HUES64 (cell line): ENCODE measurements around the gene TBCCD1.
"Not testable (repeated sequence)": the region's sequence is repeated elsewhere in the genome, so short reads cannot be mapped to it uniquely, and the experiment has no call there.

Source experiments
- H3K27ac ChIP-seq: 2 replicates; pipeline ENCODE4 v1.7.0; 2013; ENCODE audit warnings: low read depth, low read length, inconsistent platforms
- H3K27me3 ChIP-seq: 2 replicates; pipeline ENCODE4 v1.6.1; 2013; ENCODE audit warnings: mild to moderate bottlenecking, low read length; ENCODE audit not compliant: insufficient read depth
- H3K36me3 ChIP-seq: 2 replicates; pipeline ENCODE4 v1.6.1; 2013; ENCODE audit warnings: mild to moderate bottlenecking, low read length; ENCODE audit not compliant: insufficient read depth
- H3K4me1 ChIP-seq: 2 replicates; pipeline ENCODE4 v1.6.1; 2013; ENCODE audit warnings: mild to moderate bottlenecking, low read length, moderate library complexity; ENCODE audit not compliant: insufficient read depth
- H3K4me3 ChIP-seq: 2 replicates; pipeline ENCODE4 v1.5.1; 2013; ENCODE audit warnings: mild to moderate bottlenecking, low read length, moderate library complexity
- H3K9ac ChIP-seq: 2 replicates; pipeline ENCODE4 v1.6.1; 2013; ENCODE audit warnings: mild to moderate bottlenecking, low read depth, low read length
- H3K9me3 ChIP-seq: 2 replicates; pipeline ENCODE4 v1.6.1; 2013; ENCODE audit warnings: low read depth, low read length; ENCODE audit not compliant: insufficient read depth
- WGBS: fragments of 150-250, 120-280 bp; methylation state at CpG from one replicate; pipeline ENCODE4 v1.1.7; 2013; ENCODE audit warnings: missing lambda C conversion rate; 5-methylcytosine and 5-hydroxymethylcytosine counted together

The TBCCD1 gene

GRCh38 chr3:186577521-186577920 lies 10.4 kb upstream of the TBCCD1 start:
- Histone ChIP-seq H3K9me3 (no peaks in the 10 kb centered on the region), H3K27ac (no peak overlapping the region), H3K36me3 (peaks cover 99% of the 10 kb centered on the region), H3K27me3 (no peaks in the 10 kb centered on the region), H3K9ac (no peak overlapping the region), H3K4me3 (no peak overlapping the region), H3K4me1 (no peaks in the 10 kb centered on the region)
- 96% methylated on average over 2 of the region's 2 CpGs for WGBS

GRCh38 chr3:186571644-186572013 lies 4.5 kb upstream of the TBCCD1 start:
- peak overlapping the region; percentile 95; the same call in 1 of the 2 replicates for H3K9ac ChIP-seq
- 100% methylated on average over 1 of the region's 2 CpGs for WGBS
- H3K4me3 ChIP-seq: peak overlapping the region; percentile 90
- no peak overlapping the region for H3K27ac ChIP-seq
- H3K36me3 ChIP-seq: peaks cover 46% of the 10 kb centered on the region
- H3K4me1 ChIP-seq: 0 out of 2 replicates have a peak, but pooled peaks cover 13% of the 10 kb centered on the region
- no peaks in the 10 kb centered on the region for H3K9me3 ChIP-seq
- no peaks in the 10 kb centered on the region for H3K27me3 ChIP-seq

GRCh38 chr3:186570941-186571643 lies 4.0 kb upstream of the TBCCD1 start:
- no peaks in the 10 kb centered on the region for H3K9me3 ChIP-seq
- H3K27me3 ChIP-seq: no peaks in the 10 kb centered on the region
- peak overlapping the region; percentile 90 for H3K4me3 ChIP-seq
- 13% methylated on average over 21 of the region's 21 CpGs for WGBS
- H3K36me3 ChIP-seq: peaks cover 41% of the 10 kb centered on the region
- 0 out of 2 replicates have a peak, but pooled peaks cover 13% of the 10 kb centered on the region for H3K4me1 ChIP-seq
- peak overlapping the region; percentile 95 for H3K9ac ChIP-seq
- peak overlapping the region; percentile 76; the same call in 1 of the 2 replicates for H3K27ac ChIP-seq

GRCh38 chr3:186570096-186570940 lies 3.2 kb upstream of the TBCCD1 start, which contains the start of gene DNAJB11:
Gene DNAJB11, plus strand, starts transcription at chr3:186570720. Its CDS starts 178 bp downstream, at chr3:186570898.
- WGBS: under 1% methylated on average over 59 of the region's 59 CpGs
- Histone ChIP-seq H3K36me3 (peaks cover 33% of the 10 kb centered on the region), H3K27me3 (no peaks in the 10 kb centered on the region)

GRCh38 chr3:186569779-186570095 lies 2.6 kb upstream of the TBCCD1 start:
- WGBS: 11% methylated on average over 7 of the region's 7 CpGs
- Histone ChIP-seq H3K9ac (peak overlapping the region; percentile 82), H3K9me3 (no peaks in the 10 kb centered on the region), H3K4me3 (peak overlapping the region; percentile 90), H3K27ac (peak overlapping the region; percentile 68), H3K36me3 (peaks cover 27% of the 10 kb centered on the region), H3K27me3 (no peaks in the 10 kb centered on the region), H3K4me1 (0 out of 2 replicates have a peak, but pooled peaks cover 13% of the 10 kb centered on the region)

More at GRCh38 chr3:186570096-186570940, 3.2 kb upstream of the TBCCD1 start, which contains the start of gene DNAJB11:
- peak within 1 kb of the TSS; percentile 76 for H3K27ac ChIP-seq
- no peaks in the 10 kb centered on the region for H3K9me3 ChIP-seq
- H3K4me3 ChIP-seq: peak within 1 kb of the TSS; percentile 90
- 0 out of 2 replicates have a peak, but pooled peaks cover 13% of the 10 kb centered on the region for H3K4me1 ChIP-seq
- H3K9ac ChIP-seq: peak within 1 kb of the TSS; percentile 95

- 0 out of 2 replicates have a peak, but pooled peaks cover 13% of the 10 kb centered on the region for H3K4me1 ChIP-seq
- H3K9ac ChIP-seq: peak overlapping the region; percentile 82; the same call in 1 of the 2 replicates
- not testable (repeated sequence) for H3K9me3 ChIP-seq, H3K27me3 ChIP-seq, H3K27ac ChIP-seq
- peak overlapping the region; percentile 90 for H3K4me3 ChIP-seq
- 87% methylated on average over 11 of the region's 11 CpGs for WGBS
- peaks cover 24% of the 10 kb centered on the region for H3K36me3 ChIP-seq
Observed at GRCh38 chr3:186569361-186569760, 2.2 kb upstream of the TBCCD1 start.

GRCh38 chr3:186566772-186567071 lies 417 bp downstream of the TBCCD1 start:
- Histone ChIP-seq H3K4me3 (peak overlapping the region; percentile 94), H3K27me3 (no peaks in the 10 kb centered on the region), H3K9me3 (no peaks in the 10 kb centered on the region), H3K4me1 (0 out of 2 replicates have a peak, but pooled peaks cover 11% of the 10 kb centered on the region), H3K27ac (peak overlapping the region; percentile 73), H3K9ac (peak overlapping the region; percentile 88), H3K36me3 (0 out of 2 replicates have a peak, but pooled peaks cover 5% of the 10 kb centered on the region)
- WGBS: 1% methylated on average over 14 of the region's 14 CpGs

GRCh38 chr3:186564586-186564985 lies 2.6 kb downstream of the TBCCD1 start:
- Histone ChIP-seq H3K9me3 (no peaks in the 10 kb centered on the region), H3K27ac (no peak overlapping the region), H3K27me3 (no peaks in the 10 kb centered on the region), H3K9ac (no peak overlapping the region), H3K36me3 (0 out of 2 replicates have a peak, but pooled peaks cover 5% of the 10 kb centered on the region), H3K4me3 (no peak overlapping the region), H3K4me1 (0 out of 2 replicates have a peak, but pooled peaks cover 8% of the 10 kb centered on the region)

- H3K4me3 ChIP-seq: no peak overlapping the region
- WGBS: 93% methylated on average over 5 of the region's 5 CpGs
- no peak overlapping the region for H3K27ac ChIP-seq
- H3K9ac ChIP-seq: no peak overlapping the region
- H3K4me1 ChIP-seq: no peaks in the 10 kb centered on the region
- no peaks in the 10 kb centered on the region for H3K9me3 ChIP-seq
- H3K36me3 ChIP-seq: peaks cover 56% of the 10 kb centered on the region
- no peaks in the 10 kb centered on the region for H3K27me3 ChIP-seq
Observed at GRCh38 chr3:186552408-186553031, 14.6 kb downstream of the TBCCD1 start.

DNA sequence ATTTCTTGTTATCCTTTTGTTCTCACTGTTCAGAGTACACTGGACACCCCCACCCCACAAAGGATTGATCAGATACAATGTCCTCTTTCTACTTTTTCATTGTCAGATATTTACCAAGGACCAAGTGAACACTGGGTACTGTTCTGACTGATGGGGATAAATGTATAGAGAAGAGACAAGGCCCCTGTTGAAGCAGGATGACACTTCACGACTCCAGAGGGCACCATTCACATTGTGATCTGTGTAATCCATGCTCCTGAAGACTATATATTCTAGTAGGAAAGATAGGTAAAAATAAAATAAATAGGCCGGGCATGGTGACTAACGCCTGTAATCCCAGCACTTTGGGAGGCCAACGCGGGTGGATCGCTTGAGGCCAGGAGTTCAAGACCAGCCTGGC lies 15.8 kb downstream of the TBCCD1 start:
- WGBS: 93% methylated on average over 6 of the region's 6 CpGs
- Histone ChIP-seq H3K9me3 (no peaks in the 10 kb centered on the region), H3K36me3 (peaks cover 52% of the 10 kb centered on the region), H3K4me3 (no peak overlapping the region), H3K4me1 (no peaks in the 10 kb centered on the region), H3K9ac (no peak overlapping the region), H3K27me3 (no peaks in the 10 kb centered on the region), H3K27ac (no peak overlapping the region)

GRCh38 chr3:186549497-186549896 lies 17.6 kb downstream of the TBCCD1 start:
- H3K4me3 ChIP-seq: no peak overlapping the region
- no peak overlapping the region for H3K27ac ChIP-seq
- H3K9ac ChIP-seq: no peak overlapping the region
- no peaks in the 10 kb centered on the region for H3K4me1 ChIP-seq
- 100% methylated on average over 2 of the region's 3 CpGs for WGBS
- peaks cover 45% of the 10 kb centered on the region for H3K36me3 ChIP-seq
- no peaks in the 10 kb centered on the region for H3K27me3 ChIP-seq
- no peaks in the 10 kb centered on the region for H3K9me3 ChIP-seq
